ENCODE data around the gene TOLLIP.
"Not testable (repeated sequence)": the region's sequence is repeated elsewhere in the genome, so short reads cannot be mapped to it uniquely, and the experiment has no call there.

Gene TOLLIP

DNA sequence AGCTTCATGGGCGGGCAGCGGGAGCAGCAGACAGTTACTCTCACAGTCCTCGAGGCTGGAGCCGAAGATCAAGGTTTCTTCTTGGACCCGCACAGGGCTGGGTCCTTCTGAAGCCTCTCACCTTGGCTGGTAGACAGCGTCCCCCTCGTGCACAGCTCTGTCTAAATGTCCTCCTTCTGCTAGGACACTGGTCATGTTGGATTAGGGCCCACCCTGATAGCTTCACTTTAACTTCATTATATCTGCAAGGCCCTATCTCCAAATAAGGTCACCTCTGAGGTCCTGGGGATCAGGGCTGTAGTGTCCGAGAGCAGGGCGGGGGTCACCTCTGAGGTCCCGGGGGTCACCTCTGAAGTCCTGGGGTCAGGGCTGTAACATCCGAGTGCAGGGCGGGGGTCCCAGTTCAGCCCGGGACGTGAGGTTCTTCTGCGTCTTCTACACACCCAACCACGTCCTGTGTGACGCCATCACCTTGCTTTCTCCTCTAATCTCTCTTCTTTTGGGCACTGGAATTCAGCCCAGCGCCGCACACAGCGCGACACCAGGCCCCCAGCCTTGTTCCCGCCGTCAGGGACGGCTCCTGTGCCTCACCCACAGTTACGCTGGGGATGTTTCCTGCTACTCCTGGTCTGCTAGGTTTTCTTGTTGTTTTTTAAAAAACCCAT, 34.1 kb upstream of the TOLLIP start:
- DNase-seq: no peak

DNA sequence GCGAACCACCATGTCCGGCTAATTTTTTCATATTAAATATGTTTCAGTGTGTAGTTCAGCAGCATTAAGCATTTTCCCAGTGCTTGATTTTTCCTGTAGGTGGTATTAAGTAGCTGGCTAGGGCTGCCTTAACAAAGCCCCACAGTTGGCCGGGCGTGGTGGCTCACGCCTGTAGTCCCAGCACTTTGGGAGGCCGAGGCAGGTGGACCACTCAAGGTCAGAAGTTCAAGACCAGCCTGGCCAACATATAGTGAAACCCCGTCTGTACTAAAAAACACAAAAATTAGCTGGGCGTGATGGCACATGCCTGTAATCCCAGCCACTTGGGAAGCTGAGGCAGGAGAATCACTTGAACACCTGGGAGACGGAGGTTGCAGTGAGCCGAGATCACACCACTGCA, 33.5 kb upstream of the TOLLIP start:
- no peak for DNase-seq

DNA sequence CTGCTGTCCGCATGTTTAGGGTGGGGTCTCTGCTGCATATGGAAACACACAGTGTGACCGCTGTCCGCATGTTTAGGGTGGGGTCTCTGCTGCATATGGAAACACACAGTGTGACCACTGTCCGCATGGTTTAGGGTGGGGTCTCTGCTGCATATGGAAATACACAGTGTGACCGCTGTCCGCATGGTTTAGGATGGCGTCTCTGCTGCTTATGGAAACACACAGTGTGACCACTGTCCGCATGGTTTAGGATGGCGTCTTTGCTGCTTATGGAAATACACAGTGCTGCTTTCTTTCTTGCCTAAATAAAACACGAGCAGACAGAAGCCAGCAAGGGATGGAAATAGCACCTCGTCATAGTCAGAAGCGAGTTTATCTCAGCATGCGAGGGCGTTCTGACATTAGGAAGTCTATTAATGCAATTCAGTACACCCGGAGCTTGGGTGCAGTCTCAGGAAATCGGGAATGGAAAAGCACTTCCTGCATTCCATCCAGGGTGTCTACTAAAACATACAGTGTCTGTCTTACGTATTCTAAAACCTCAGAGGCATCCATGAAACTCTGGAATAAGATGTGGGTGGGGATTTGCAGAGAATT, 32.6 kb upstream of the TOLLIP start:
- peak; percentile 27 for DNase-seq

DNA sequence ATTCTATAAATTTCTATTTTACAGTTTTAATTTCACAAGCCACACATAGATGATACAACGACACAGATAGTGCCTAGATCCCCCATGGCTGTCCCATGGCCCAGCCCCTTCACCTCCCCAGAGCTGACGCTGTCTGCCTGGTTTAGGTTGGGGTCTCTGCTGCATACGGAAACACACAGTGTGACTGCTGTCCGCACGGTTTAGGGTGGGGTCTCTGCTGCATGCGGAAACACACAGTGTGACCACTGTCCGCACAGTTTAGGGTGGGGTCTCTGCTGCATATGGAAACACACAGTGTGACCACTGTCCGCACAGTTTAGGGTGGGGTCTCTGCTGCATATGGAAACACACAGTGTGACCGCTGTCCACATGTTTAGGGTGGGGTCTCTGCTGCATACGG, 31.8 kb upstream of the TOLLIP start:
- DNase-seq: not testable (repeated sequence)

DNA sequence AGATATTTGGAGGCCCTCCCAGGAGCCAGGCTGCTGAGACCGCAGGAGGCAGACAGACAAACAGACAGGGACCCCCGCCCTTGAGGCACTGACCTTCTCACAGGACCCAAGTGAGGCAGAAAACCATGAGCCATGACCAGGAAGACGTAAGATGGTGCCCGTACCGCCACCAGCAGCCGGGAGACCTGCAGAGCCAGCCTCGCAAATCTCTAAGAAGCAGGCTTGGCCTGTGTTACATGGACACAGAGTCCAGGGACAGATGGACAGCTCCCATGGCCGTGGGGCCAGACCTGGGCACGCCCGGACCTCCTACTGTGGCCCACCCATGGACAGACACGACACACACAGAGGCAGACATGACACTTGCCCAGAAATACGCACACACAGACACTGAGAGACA, 30.7 kb upstream of the TOLLIP start:
- no peak for DNase-seq

DNA sequence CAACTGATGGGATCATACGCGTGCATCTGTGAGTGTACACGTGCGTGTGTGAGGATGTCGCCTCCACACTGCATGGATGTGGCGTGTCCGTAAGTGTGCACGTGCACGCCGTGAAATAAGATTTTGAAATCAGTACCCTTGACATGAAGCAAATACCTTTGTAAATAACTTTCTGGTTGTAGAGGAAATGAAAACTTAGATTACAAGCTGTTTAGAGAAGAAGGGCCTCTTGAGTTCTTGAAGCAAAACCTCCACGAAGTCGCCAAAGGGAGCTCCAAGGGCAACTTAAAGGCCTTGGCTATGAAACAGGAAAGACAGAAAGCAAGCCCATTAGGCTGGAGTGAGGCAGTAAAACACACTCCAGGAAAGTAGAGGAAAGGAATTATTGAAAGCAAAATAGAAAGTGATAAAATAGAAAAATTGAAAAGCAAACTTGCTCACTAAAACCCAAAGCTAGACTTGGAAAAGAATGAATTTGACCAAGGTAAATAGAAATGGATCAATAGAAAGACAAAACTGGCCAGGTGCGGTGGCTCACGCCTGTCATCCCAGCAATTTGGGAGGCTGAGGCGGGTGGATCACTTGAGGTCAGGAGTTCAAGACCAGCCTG, 29.7 kb upstream of the TOLLIP start:
- DNase-seq: no peak

DNA sequence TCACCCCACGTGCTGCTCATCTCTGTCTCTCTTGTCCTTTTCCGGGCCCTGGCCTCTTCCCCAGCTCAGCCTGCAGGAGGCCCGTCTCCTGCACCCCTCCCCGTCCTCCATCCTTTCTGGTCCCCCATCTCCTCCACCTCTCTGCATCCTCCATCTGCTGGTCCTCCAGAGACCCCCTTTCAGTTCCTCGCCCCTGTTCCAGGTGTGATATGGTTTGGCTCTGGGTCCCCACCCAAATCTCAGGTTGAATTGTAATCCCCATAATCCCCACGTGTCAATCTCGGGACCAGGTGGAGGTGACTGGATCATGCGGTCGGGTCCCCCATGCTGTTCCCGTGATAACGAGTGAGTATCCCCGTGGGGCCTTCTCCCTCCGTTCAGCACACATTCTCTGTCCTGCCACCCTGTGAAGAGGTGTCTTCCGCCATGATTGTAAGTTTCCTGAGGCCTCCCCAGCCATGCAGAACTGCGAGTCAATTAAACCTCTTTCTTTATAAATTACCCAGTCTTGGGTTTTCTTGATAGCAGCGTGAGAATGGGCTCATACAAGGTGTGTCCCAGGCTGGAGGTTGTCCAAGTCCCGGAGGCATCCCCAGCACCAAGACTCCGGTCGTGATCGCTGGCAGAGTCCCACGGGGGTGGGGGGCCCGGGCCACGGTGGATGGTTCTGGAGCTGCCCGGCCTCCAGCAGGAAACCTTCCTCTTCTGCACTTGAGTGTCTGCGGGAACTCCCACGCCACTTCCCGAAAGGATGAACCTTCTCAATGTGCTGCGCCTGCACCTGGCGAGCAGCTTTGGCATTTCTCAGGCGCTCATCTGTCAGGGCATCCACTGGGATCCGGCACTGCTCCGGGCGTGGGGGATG, 29.0 kb upstream of the TOLLIP start:
- no peak for DNase-seq

DNA sequence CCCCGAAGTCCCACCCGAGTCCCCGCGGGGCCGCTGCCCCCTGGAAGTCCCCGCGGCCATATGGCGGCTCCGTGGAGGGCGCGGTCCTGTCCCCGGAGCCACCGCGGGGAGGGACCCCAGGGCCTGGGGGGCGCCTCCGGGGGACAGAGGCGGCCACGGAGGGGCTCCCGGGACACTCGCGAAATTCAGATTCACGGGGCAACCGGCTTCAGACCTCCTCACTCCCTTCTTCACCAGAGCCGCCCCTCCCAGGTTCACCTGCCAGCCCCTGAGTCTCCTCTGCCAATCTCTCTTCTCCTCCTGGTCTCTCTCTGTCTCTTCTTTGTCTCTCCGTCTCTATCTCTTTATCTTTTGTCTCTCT, 28.2 kb upstream of the TOLLIP start:
- DNase-seq: no peak

DNA sequence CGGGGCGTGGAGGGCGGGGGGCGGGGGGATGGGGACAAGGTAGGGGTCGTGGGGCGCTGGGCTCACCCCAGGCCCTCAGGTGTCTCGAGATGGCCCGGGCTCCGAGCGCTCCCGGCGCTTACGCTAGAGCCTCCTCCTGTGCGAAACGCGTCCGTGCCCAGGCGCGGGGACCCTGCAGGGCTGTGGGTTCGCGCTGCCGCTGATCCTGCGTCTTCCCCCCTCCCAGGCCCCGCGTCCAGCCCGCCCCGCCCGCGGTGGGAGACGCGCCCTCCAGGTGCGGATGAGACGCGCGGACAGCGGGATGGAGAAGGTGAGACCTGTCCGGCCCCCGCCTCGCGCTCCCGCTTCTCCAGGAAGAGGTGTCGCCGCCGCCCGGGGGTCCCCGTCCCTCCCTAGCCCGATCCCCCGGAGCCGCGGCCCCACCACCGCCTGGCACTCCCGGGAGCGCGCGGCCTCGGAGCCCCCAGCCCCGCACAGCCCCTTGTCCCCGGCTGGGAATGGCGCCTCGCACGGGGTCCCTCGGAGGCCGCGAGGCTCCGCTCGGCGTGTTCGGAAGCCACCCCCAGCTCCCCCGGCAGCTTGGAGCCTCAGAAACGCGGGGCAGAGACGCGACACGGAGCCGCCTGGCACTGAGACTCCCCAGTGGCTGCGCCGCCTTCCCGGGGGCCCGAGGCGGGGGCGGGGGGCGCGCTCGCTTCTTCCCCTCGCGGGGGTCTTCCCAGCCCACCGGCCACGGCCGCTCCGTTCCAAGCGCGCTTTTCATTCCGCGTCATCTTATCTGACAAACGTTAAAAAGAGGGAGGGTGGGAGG, 27.6 kb upstream of the TOLLIP start:
- DNase-seq: peak; percentile 5

DNA sequence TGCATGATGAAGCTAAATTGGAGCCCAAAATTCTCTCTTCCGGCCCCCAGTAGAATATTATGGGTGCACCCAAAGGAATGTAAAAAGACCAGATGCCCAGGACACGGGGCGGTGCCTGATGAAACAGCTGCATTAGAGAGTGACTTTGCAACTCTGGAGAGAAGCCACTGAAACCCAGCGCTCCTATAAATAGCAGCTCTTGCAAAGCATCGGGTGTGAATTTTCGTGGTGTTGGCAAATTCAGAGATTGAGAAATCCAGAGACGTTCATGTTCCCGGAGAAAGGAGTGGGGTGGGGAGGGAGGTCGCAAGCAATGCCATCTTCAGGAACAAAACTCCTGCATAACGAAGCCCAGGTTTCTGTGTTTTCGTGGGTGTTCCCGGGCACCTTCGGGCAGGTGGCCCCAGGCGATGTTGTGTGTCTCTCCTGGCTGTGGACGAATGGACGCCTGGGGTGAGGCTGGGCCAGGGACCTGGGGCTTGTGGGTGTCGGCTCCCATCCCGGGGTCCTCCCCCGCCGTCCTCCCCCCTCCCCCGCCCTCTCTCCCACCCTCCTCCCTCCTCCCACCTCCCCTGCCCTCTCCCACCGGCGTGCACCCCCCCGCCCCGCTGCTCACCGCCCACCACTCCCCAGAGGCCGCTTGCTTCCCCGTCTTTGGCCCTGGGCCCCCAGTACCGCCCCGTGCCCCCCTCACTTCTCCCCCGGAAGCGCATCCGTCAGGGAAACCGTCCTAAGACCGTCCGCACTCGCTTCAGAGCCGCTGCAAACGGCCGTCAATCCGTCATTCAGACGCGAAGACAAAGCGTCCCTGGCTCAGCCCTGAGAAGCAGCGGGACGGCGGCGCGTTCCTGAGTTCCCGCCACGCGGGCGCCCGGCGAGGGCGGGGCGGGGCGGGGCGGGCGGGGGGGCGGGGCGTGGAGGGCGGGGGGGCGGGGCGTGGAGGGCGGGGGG, 26.7 kb upstream of the TOLLIP start:
- peak; percentile 71 for DNase-seq

DNA sequence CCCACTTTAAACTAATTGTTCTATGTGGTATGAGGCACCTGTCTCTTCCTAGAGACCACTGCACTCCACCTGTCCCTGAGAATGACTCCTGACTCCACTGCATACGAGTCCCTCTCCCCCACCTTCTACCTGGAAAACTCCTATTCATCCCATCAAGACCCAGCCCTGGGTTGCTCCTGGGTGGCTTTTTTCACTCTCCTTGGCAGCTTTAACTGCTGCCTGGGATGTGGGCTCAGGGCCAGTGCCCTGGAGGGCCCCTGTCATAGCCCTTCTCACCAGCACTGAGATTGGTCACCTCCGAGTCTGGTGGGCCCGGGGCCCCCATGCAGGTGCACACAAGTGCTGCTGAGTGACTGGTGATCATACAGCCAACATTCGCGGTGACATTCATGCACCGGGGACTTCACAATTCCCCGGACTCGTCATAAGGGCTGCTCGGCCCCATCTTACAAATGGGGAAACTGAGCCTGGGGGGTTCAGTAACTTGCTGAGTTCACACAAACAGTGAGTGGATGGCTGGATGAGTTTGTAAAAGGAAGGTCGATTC, 25.9 kb upstream of the TOLLIP start:
- no peak for DNase-seq

DNA sequence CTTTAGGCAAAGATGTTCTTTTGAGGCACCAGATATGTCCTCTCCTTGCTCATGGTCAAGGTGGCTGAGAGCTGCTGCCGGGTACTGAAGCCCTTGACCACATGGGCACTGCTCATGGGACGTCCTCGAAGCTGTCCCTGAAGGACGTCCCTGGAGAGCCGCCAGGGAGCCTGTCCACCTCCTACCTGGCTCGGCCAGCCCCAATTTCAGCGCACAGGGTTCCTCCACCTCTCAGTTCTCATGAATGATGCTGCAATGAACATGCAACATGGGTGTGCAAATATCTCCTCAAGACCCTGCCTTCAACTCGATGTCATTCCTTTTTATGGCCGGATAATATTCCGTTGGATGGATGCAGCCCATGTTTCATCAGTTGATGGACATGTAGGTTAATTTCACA, 24.4 kb upstream of the TOLLIP start:
- no peak for DNase-seq

DNA sequence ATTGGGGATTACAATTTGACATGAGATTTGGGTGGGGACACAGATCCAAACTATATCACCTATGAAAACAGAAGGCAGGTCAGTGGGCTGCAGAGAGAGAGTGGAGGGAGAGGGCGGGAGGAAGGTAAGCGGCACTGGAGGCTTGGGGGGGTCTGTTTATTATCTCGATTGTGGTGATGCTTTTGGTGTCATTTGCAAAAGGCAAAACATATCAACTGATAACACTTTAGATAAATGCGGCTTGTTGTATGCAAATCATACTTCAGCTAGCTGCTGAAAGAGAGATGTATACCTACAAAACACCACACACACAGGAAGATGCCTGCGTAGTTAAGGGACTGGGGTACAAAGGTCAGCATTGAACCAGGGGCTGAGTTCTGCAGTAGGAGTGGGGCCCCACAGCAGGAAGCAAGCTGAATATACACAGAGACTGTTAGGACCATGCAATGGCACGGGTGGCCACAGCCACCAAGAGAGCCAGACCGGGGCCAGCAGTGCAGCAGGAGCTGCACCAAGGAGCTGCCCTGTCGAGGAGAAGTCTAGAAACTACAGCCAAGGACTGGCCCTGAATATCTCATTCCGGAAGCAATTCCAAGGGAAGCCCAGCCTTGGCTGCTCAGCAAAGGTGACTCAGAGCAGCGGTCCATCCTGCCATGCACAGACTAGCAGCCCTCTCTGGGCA, 23.8 kb upstream of the TOLLIP start:
- DNase-seq: no peak

DNA sequence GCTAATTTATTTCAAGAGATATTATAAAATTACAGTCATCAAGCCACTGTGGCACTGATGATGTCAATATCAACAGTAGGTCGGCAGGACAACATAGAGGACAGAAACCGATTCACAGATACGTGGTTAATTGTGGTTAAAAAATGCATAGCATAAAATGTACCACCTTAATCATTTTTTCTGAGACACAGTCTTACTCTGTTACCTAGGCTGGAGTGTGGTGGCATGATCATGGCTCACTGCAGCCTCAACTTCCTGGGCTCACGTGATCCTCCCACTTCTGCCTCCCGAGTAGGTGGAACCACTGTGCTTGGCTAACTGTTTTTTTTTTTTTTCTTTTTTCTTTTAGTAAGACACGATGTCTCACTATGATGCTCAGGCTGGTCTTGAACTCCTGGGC, 21.0 kb upstream of the TOLLIP start:
- no peak for DNase-seq

DNA sequence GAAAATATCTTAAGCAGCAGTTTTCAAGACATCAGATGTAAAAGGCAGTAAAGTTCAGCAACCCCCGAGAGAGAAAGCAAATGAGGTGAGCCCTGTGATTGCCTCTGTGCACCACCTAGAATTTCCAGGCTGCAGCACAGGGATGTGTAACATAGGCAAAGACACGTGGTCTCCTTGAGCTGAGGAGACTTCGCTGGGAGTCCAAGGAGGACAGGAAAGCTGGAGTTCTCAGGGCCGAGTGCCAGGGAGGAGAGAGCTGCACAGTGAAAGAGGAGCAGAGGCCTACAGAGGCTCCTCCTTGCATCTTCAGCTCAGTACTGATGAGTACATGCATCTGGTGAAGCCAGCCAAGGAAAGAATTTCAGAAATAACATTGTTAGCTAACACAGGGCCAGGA, 17.6 kb upstream of the TOLLIP start:
- no peak for DNase-seq

DNA sequence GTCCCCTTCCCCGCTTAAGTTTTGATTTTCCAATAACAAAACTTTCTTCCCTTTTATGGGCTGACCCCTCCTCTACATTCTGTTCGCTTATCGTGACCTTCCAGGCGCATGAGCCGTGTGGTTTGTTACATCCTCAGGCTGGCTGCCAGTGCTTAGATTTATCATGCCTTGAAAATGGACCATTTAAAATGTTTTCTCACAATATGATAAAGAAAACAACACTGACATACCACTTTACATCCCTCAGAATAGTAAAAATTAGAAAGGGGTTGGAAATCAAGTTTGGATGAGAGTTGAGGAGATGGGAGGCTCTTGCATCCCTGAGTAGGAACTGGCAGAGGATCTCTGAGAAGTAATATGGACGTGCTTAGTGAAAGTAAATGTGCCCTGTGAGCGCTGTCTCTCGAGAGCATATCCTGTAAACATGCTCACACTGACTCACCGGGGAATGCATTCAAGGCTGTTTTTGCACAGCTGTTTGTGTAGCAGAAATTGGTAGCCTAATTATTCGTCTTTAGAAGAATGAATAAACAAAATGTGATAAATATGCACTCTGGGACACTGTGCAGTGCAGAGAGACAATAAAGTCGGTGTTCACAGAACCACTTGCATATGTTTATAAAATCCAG, 17.1 kb upstream of the TOLLIP start:
- DNase-seq: no peak

DNA sequence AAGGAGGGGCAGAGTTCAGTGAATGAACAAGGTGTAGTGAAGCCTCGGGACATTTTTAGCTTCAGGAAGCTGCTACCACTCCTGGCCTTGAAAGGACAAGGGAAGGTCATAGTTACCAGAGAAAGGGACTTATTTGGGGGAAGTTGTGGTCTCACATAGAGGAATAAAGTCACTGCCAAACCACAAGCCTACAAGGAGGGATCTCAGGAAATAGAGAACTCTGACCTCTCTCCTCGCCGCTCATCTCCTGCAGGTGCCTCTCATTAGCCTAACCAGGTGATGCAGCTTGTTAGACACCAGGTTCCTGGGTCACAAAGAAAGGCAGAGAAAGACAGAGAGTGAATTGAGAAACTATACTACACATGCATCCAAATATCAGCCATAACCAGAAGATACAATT, 14.3 kb upstream of the TOLLIP start:
- DNase-seq: no peak

DNA sequence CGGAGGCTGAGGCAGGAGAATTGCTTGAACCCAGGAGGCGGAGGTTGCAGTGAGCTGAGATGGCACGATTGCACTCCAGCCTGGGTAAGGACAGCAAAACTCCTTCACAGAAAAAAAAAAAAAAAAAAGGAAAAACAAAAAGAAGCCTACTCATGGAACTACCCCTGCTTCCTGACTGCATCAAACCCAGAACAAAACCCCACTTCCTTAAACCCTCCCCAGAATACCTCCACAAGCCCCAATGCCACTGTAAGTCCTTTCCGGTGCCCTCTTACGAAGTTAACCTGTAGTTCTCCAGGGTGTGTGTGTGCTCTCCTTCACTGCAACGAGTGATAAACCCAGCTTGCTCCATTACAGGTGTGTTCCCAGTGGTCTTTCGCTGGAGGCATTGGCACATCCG, 8.6 kb upstream of the TOLLIP start:
- DNase-seq: no peak

DNA sequence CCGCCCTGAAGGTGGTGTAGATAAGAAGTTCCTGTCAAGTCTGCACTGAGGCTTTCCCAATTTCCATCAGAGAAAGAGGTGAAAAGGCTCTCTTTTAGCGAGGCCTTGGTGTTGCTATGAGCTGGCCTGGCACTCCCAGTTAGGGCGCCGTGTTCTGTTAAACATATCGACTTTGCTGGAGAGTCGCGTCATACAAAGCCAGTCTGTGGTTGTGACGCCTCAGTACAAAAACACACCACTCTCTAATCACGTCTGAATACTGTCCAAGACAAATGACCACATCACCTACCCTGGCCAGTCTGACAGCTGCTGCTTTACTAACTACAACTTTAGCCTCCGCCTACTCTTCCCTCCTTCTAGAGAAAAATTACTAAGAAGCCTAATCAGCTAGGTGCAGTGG, 8.0 kb upstream of the TOLLIP start:
- DNase-seq: no peak

DNA sequence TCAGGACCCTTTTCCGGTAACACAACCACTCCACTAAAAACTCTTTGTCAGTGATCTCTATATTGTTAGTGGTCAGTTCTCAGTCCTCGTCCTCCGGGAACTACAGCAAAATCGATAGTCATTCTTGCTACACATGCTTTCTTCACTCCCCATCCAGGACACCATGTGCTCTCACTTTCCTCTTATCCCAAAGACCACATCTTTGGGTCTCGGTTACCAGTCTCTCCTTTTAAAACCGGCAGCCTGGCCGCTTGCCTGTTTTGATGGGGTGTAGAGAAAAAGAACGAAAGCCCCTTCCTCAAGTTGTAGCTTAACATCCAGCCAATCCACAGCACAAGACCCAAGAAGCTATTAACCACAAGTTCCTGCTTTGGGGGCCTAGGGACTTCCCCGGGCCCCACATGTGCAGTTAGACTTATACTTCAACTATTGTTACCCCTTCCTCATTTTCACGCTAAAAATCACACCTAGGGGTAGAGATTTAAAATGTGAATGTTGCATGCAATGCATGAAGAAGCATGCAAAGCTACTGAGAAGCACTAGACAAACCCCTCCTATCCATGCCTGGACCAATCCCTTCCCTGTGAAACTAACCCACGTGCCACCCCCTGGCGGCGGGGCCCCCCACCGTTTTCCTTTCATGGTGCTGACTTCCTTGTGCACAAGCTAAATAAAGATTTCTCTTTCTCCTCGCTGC, 1.5 kb upstream of the TOLLIP start:
- DNase-seq: no peak
